ENCODE data around the gene NMT1.

NMT1 gene
- 52.4 to 173 reads per million in 2 donors for total RNA-seq

DNA sequence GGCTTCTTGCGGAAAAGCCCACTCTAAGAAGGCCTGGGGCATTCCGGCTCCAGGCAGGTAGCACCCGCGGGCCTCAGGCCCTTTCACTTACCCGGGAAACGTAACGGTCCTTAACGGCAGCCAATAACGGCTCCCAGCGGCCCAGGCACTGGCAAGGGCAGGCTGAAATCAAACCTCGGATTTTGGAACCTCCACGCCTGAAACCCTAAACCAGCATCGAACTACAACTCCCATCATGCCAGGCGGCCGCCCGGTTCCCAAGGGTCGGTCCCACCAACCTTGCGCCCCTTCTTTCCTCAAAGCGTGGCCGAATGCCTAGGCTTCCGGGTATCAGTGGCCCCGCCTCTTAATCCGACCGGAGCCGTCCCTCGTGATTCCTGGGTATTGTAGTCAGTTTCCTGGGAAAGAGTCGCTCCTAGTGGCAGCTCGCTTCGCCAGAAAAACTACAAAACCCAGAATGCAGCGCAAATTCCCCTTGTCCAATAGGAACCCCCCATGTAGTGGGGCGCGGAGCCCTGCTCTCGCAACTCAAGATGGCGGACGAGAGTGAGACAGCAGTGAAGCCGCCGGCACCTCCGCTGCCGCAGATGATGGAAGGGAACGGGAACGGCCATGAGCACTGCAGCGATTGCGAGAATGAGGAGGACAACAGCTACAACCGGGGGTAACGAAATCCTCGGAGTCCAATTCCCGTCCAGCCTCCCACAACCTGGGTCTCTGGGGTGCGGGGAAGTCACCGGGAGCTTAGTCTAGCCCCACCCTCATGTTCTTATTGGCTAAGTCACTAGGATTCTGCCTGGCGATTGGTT is at the start of gene NMT1:
Gene NMT1 (plus strand): TSS at position 521 of the 809 bp plus-strand sequence. CDS start 13 bp downstream, at position 534.
- peak; percentile 87 for DNase-seq

DNA sequence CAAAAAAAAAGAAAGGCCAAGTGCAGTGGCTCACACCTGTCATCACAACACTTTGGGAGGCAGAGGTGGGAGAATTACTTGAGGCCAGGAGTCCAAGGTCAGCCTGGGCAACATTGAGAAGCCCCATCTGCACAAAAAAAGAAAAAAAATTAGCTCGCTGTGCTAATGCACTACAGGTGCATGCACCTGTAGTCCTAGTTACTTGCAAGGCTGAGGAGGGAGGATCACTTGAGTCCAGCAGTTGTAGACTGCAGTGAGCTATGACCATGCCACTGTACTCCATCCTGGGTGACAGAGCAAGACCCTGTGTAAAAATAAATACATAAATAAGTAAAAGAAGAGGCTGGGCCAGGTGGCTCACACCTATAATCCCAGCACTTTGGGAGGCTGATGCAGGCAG is 49.4 kb upstream of the NMT1 start:
- no peak for DNase-seq

DNA sequence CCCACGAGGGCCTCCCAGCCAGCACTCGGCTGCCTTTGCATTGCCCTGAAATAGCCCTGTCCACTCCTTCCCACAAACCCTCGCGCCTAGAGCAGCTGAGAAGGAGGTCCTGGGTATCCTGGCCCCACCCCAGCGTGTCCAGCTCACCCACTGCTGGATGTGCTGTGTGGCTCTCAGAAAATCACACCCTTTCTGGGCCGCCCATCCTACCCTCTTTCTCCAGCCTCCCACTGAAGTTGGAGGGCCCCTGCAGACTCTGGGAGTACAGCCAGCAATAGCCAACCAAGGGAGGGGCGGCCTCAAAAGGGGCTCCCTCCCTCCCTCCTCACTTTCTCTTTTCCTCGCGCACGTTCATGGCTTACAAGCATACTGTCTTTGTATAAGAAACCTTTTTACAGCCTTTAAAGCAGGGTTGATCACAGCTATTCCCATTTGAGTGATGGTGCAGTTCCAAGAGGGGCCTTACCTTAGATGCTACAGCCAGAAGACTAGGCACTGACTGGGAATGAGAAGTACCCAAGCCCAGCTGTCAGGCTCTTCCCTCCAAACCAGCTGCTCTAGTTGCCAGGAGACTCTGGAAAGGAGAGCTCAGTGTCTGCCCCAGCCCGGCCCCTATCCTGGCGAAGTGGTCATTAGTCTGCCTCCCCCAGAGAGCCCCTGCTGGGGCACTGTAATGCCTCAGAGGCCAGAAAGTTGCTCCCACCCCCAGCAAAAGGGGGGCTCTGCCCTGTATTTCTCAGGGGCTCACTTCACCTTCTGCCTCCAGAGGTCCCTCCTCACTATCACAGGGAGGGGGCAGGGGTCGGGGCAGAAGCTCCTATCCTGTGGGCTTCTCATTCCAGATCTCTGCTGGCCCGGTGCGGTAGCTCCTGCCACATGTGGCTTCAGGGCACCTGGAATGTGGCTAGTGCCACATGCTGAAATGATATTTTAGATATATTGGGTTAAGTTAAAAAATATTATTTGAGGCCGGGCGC is 47.8 kb upstream of the NMT1 start:
- DNase-seq: no peak

DNA sequence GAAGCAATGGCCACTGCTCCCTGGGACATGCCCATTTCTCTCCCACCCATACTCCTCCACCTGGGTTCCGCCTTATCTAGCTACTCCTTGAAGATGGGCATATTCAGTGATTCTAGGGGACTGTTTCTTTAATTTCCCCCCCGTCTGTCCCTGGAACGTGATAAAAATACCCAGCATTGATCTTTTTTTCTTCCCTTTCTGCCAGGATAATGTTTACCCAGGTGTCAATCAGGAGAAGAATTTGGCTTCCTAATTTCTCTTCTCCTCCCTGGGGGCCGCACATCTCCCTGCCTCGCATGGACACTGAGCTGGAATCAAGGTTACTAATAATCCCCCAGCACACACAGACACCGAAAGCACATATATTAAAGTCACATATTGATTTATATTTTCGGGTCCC is 44.9 kb upstream of the NMT1 start:
- no peak for DNase-seq

DNA sequence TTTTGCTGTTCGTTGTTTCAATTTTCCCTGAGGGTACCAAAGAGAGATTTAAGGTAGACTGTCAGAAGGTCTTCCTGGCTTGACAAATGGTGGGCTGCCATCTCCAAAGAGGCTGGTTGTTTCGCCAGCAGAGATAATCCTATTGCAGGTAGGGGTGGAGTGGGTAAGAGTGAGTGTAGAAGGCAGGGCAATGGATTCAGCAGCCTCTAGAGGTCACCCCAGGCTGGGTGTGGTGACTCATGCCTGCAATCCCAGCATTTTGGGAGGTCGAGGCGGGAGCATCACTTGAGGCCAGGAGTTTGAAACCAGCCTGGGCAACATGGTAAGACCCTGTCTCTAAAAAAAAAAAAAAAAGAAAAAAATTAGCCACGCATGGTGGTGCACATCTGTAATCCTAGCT is 44.3 kb upstream of the NMT1 start:
- no peak for DNase-seq

DNA sequence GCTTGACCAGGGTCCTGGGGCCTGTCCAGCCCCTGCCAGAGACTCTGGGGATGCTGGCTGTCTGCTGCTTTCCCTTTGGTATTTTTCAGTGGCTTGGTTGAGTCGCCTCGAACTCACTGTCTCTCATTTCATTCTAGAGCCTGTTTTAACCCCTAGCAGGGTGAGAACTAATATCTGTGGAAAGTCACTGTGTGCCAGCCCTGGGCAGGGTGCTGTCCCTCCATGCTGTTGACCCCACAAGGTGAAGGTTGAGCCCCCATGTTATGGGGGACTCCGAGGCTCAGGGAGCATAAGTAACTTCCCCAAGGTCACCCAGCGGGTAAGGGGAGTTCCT is 42.6 kb upstream of the NMT1 start:
- no peak for DNase-seq

DNA sequence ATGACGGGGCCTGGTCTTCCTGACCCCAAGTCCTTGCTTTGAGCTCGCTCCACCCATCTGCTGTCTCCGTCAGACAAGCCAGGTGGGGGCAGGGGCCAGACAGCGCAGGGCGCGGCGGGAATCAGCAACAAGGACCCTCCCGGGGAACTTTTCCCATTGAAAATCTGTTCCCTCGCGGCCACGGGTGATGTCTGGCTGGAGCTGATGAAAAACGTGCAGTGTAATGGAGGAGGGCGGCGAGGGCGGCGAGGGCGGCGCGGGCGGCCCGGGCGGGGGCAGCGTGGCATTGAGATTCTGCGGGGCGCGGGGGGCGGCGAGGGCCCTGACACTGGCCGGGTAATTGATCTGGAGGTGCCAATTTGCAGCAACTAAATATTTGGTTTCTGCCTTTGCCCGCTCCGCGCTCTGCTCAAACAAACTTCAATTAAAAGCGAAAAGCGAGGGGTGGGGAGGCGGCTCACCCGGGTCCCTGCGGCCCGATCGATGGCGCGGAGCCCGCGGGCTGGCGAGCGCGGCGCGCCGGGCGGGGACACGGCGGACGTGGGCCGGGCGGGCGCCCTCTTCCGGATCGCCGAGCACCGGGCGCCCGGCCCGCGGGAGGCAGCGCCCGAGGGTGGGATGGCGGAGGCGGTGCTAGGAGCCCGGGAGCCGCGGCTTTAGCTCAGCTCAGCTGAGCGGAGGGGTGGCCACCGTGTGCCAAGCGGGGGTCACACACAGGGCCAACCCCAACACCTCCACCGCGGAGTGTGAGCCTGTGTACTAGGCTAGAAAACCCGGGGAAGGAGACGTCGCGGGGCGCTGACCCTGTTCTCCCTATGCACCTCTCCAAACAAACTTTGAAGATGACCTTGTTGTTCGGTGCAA is 42.0 kb upstream of the NMT1 start:
- no peak for DNase-seq

DNA sequence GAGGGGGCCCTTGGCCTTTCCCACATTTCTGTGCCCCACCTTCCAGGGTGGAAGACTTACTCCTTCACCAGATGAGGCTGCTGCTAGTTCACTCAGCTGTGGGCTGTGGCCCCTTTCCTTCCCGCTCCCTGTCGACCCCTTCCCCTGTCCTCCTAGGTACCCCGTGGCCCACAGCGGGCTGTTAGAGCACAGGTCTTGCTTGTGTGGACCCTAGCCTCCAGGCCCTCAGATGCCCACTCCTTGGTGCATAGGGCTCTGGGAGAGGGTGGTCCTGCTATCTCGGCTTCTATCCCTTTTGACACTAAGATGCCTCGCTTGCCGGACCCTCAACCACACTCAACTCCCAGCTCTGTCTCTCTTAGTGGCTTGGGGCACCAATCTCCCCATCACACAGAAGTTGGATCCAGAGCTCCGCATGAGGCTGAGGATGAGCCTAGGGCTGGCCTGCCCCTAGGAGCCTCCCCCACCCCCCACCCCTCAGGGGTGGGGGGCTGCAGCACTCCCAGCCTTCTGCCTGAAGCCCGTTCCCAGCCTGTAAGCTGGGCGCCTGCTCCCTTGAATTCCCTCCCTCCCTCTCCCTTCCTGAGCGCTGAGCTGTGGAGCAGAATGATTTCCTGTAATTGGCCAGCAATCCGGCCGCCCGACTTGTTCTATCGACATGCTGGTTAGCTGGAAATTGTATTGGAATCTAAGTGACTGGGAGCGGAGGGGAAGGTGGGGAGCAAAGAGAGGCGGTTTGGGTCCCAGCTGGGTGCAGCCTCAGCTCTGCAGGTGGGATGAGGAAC is 40.6 kb upstream of the NMT1 start:
- no peak for DNase-seq

DNA sequence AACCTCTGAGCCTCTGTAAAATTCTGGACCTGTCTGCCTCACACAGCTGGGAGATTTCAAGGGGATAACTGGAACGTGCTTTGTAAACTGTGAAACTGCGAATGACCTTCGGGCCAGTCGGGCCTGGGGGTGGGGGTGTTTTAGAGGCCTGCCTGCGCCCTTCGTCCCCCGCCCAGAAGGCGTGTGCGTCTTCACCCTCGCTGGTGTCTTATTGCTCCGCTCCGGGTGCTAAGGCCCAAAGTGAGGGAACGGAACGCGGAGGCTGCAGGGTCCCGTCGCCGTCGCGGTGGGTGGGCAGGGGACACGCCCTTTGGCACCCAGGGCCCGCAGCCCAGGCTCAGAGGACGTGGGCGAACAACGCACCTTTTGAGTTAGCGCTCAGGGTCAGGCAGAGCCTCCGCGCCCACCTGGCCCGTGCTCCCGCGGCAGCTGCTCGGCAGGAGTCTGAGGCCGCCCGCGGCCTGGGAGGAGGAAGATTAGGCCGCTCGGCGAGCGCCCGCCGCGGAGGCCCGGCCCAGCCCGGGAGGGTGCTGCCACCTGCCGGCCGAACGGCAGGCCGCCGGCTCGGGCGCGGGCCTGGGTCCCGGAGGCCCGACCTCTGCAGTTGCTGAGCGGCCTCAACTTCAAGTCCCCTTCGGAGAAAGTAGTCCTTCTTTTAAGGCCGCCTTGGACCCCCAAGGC is 39.4 kb upstream of the NMT1 start:
- peak; percentile 64 for DNase-seq

DNA sequence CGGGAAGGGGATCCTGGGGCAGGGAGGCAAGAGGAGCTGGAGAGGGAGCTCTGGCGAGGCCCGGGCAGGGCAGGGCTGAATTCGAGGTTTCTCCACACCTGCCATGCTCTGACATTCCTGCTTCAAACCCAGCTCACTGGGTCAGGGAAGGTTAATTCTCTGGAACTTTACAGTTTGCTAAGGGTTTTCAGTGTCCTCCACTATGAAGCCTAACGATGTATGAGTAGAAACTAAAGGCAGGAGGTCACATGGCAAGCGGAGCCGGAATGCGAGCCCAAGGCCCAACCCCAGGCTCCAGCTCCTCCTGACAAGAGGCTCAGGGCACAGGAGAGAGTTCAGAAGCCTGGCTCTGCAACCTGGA is 38.8 kb upstream of the NMT1 start:
- no peak for DNase-seq

DNA sequence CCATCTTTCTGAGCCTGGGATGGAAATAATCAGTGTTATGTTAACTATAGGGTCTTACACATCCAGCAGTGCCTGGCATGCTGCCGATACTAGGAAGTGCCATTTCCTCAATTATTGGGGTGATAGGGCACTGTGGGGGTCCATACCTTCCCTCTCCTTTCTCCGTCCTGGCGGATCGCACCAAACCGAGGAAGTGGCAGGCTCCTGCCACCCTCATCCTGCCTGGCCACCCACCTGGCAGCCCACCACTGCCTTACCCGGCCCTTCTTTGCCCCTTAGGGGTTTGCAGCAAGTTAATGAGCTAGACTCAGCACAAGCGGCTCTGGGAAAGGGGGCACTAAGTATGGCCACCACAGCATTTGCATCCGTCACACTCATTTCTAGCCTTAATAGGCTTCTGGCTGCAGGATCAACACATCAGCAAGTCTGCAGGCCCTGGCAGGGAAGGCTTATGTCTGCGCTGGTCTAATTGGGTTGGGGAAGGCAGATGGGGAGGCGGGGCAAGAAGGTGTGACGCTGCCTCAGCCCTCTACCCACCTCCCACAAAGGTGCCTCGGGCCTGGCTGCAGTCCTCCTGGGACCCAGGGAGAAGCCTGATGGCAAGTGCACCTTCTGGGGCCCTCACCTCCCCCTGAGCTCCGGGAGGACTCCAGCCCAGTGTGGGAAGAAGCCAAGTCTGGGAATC is 38.3 kb upstream of the NMT1 start:
- no peak for DNase-seq

DNA sequence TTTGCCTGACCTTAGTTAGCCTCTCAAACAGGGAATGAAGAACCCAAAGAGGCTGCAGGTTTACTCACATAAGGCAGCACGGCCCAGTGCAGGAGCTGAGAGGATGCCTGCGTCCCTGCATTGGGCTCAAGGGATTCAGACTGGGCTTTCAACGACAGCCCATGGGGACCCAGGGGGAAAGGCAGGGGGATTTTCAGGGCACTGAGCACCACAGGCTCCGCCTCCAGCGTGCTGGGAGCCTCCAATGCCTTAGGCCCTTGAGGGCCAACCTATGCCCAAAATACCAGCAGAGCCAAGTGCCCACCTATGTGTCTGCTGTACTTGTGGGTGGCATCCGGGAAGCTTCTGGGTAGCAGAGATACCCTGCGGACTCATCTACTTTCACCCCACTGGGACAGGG is 32.0 kb upstream of the NMT1 start:
- DNase-seq: no peak

DNA sequence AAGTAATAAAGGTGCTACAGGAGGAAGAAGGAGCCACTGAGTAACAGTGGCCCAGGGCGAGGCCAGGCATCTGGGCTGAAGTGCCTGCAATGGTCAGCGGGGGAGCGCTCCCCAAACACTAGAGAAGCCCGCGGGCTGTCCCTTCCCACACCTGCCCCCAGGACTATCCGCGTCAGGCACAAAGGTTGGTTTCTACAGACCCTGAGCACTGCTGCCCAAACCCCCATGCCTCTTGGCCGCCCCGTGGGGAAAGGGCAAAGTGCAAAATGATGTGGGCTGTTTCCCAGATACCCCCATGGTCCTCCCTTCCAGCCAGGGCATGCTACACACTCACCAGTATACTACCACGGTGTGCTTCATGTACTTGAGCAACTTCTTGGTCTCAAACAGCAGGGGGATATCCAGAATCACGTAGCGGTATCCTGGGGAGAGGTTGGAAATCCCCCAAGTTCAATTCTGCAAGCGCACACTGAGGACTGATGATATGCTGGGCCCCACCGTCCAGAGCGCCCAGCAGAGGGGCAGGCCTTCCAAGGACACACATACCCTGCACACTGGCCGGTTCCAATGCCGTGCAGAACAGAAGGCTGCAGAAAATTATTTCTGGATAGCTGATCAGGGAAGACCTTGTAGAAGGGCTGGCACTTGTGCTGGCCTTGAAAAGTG is 31.2 kb upstream of the NMT1 start:
- no peak for DNase-seq

DNA sequence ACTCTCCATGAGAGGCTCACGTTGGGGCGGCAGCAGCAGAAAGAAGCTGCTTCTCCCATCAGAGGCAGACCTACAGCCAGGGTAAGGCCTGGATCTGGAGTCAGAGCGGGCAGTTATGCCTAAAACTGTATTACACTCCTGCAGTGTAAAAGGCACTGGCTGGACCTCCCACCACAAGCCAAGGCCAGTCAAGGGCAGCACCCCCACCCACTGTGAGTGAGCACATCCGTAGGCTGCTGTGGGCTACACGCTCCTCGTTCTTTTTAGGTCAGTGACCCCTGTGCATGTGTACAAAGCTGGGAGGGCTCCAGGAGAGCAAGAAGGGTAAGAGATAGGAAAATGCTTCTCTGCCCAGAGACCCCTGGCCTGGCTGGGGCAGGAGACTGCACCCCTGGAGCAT is 30.4 kb upstream of the NMT1 start:
- DNase-seq: no peak

DNA sequence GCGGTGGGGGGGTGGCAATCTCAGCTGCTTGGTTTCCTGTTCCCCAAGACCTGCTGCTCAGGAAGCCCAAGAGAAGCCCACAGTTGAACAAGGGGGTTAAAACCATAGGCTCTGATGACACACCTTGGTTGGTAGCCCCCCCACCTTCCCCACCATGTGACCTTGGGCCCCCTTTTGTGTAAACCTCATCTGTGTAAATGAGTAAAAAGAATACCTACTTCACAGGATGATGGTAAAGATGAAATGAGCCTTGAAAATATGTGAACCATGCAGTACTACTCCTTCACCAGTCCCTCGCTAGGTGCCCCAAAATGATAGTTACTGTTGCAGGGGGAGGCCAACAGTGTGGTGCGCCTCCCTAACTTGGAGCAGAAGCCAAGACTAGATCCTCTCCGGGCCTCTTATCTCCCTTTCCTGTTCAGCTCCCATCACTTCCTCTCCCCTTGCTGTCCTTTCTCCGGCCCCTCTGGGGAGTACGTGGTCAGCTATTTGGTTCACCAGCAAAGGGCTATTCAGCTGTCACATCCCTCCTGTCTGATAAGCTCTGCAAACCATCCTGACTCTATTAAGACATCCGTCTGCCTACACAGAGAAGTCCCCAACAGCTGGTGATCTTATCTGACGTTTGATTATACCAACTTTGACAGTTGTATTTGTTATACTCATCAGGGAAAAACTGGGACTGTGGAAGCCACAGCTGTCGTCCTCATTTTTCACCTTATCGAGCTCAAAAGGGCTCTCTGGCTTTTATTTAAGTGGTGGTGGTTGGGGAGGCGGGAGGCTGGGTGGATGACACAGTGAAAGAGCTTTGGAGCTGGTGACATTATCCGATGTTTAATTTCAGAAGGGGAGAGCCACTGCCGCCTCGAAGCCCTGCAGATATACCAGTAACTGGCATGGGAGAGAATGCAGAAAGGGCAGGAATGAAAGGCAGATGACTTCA is 29.6 kb upstream of the NMT1 start:
- no peak for DNase-seq

DNA sequence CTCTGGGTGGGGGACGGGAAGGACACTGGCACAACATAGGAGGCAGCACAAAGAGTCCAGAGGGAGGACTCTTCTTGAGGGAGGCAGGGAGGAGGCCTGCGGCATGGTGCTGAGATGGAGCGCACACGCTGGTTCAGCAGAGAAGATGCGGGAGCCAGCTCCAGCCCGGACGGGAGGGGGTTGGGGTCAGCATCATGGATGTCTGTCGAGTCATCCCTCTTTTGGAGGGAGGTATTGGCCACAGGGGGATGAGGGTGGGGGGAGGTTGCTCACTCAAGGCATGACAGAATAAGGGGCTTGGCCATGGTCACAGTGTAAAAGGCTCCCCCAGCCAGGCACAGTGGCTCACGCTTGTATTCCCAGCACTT is 29.0 kb upstream of the NMT1 start:
- no peak for DNase-seq

DNA sequence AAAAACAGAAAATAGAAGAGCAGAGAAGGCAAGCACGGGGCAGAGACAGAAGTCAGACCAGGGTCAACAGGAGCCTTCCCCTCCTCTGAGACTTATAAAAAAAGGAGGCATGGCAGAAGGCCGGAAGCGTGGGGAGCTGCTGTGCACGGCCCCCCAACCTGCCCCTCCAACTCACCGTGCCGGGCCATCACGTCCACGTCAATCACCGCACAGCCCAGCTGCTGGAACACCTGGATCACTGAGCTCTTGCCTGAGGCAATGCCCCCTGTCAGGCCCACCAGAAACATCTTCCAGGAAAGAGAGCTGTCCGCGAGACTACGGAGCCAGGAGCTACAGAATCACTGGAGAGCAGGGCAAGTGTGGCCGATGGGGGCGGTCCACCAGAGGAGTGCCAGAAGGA is 26.5 kb upstream of the NMT1 start:
- no peak for DNase-seq

DNA sequence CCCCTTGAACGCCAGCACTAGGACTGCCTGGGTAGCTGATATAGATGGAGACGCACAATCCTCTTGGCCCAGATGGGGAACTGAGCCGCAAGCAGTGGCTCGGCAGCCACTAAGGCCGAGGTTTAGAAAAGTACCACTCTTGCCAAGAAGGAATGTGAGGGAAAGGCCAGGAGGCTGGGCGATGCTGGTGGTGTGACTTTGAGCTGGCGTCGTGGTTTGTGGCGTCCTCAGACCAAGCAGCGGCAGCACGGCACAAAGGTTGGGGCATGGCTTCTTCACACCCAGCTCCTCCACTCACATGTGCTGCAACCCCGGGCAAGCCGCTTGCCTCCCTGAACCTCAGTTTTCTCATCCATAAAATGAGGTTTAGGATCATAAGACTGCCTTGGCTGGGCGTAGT is 25.3 kb upstream of the NMT1 start:
- DNase-seq: no peak

DNA sequence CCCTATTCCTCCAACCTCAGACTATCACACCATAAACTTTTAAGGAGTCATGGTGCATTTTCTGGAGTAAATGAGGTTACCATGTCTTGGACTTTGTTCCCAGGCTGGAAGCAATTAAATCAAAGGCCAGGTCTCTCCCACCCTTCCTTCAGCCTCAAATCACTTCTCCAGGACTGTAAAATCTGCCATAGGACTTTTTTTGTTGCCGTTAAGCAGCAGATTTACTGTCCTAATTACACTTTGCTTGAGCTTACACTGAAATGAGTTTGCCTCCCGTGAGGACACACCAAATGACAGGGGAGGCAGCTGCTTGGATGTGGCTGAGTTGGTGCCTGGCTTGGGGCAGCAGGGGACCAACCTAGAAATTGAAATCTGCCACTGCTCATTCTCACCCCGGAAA is 24.4 kb upstream of the NMT1 start:
- DNase-seq: no peak

Measured in T-helper 9 cell (primary cell).